Activated CD4-positive, alpha-beta memory T cell treated with anti-CD3 and anti-CD28 coated beads for 36 hours (primary cell): ENCODE results near the gene SMS. TPM values are rescaled to one million over a fixed set of nuclear protein-coding genes. Genes with fewer than 3 reads are reported as not detected.

Source experiments
- CTCF ChIA-PET: fragments of 350-600 bp; sonication (Branson Sonifier 250); formaldehyde crosslinking; loops from one replicate; lab custom pipeline; 2021; ENCODE audit warnings: antibody characterized with exemption, inconsistent platforms; lab: Charles Lee
- POLR2A ChIA-PET: fragments of 350-600 bp; sonication (Branson Sonifier 250); formaldehyde crosslinking; loops from one replicate; lab custom pipeline; 2021; ENCODE audit warnings: antibody characterized with exemption; lab: Charles Lee
- DNase-seq: peaks from one replicate; pipeline ENCODE4 v3.0.0-alpha.2; 2020
- H3K27ac Mint-ChIP-seq: one replicate; pipeline ENCODE4 v1.8.0; 2021; ENCODE audit warnings: mixed read lengths
- H3K27me3 Mint-ChIP-seq: one replicate; pipeline ENCODE4 v1.8.0; 2021; ENCODE audit warnings: mixed read lengths
- H3K36me3 Mint-ChIP-seq: one replicate; pipeline ENCODE4 v1.8.0; 2021; ENCODE audit warnings: mixed read lengths
- H3K4me1 Mint-ChIP-seq: one replicate; pipeline ENCODE4 v1.8.0; 2021; ENCODE audit warnings: low read depth, mixed read lengths
- H3K4me3 Mint-ChIP-seq: one replicate; pipeline ENCODE4 v1.8.0; 2021; ENCODE audit warnings: mild to moderate bottlenecking, mixed read lengths
- H3K9me3 Mint-ChIP-seq: one replicate; pipeline ENCODE4 v1.8.0; 2021; ENCODE audit warnings: mixed read lengths
- intact Hi-C: fragments of 100-400 bp; cut with micrococcal nuclease; formaldehyde crosslinking; loops from one replicate; pipeline ENCODE4 v1.15.1; 2023
- total RNA-seq, 2 experiments: library from RNA; stranded (reverse); gene quantifications; one replicate each; pipeline ENCODE4 v1.2.3, GENCODE V29; 2021

SMS gene
- total RNA-seq, 2 experiments from 2014 or later = 119 to 120 TPM

DNA sequence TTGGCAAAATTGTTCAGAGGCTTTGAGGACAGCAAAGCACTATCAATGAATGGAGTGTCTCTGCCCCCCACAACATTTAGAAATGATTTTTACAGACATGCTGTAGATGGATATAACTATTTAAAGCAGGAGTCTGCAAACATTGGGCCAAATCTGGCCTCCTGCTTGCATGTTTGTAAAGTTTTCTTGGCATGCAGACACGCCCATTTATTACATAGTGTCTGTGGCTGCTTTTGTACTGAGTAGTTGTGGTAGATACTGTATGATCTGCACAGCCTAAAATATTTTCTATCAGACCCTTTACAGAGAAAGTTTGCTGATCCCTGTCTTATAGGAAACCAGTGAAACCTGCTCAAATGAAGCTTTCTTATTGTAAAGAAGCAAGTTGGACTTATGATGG, 46.1 kb downstream of the SMS start:
- Mint-ChIP-seq H3K4me3 (no peak overlapping the region), H3K27ac (no peak overlapping the region), H3K4me1 (peaks cover 27% of the 10 kb centered on the region), H3K27me3 (no peaks in the 10 kb centered on the region), H3K9me3 (no peaks in the 10 kb centered on the region), H3K36me3 (peaks cover 21% of the 10 kb centered on the region)
- POLR2A ChIA-PET = no interaction called here
- CTCF ChIA-PET = interaction anchor here (1.8 kb wide), 1 partner anchor 18 kb away, joined by 5 read pairs; no protein-coding TSS in a partner anchor
- intact Hi-C loops = loop anchor here (5.0 kb wide), 2 partner anchors 41 to 96 kb away; no protein-coding TSS in a partner anchor
- no peak for DNase-seq

DNA sequence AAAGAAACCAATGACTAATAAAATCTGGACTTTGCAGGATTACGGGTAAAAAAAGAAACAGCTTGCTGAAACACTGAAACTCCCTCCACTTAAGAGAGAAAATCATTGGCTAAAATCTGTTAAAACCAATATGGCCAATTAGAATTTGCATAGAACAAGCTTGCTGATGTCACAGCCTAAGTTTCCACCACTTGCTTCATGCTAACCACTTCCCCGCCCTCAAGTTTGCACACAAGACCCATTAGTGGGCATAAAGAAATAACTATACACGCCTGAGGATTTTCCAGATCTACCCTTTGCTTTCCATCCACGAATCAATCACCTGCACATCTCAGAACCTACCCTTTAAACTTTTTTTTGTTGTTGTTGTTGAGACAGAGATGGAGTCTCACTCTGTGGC, 48.9 kb downstream of the SMS start:
- peak overlapping the region; percentile 70 for H3K27ac Mint-ChIP-seq

GRCh38 chrX:21990832-21991231, 50.3 kb downstream of the SMS start:
- Mint-ChIP-seq H3K4me3 (no peak overlapping the region), H3K27me3 (no peaks in the 10 kb centered on the region), H3K27ac (peak overlapping the region; percentile 42), H3K36me3 (peaks cover 35% of the 10 kb centered on the region), H3K4me1 (peaks cover 33% of the 10 kb centered on the region), H3K9me3 (no peaks in the 10 kb centered on the region)
- CTCF ChIA-PET = interaction anchor here (0.7 kb wide), 1 partner anchor 601 kb away, joined by 4 read pairs; no protein-coding TSS in a partner anchor
- POLR2A ChIA-PET = no interaction called here
- intact Hi-C loops = loop anchor here (2.0 kb wide), 1 partner anchor 70 kb away; no protein-coding TSS in a partner anchor
- no peak for DNase-seq

More for the DNA sequence above, 48.9 kb downstream of the SMS start:
- peaks cover 28% of the 10 kb centered on the region for H3K4me1 Mint-ChIP-seq
- peaks cover 33% of the 10 kb centered on the region for H3K36me3 Mint-ChIP-seq
- DNase-seq = peak; percentile 48
- CTCF ChIA-PET = interaction anchor here (0.6 to 0.8 kb wide), 2 partner anchors 146 to 678 kb away, joined by 3 to 9 read pairs; no protein-coding TSS in a partner anchor
- H3K9me3 Mint-ChIP-seq = no peaks in the 10 kb centered on the region
- intact Hi-C loops = loop anchor here (1.0 to 5.0 kb wide), 3 partner anchors 38 to 93 kb away; no protein-coding TSS in a partner anchor
- no peaks in the 10 kb centered on the region for H3K27me3 Mint-ChIP-seq
- H3K4me3 Mint-ChIP-seq = no peak overlapping the region
- POLR2A ChIA-PET = no interaction called here

- intact Hi-C loops = loop anchor here (2.0 kb wide), 1 partner anchor 69 kb away; no protein-coding TSS in a partner anchor
- Mint-ChIP-seq H3K27ac (peak overlapping the region; percentile 49), H3K4me3 (no peak overlapping the region), H3K36me3 (peaks cover 34% of the 10 kb centered on the region), H3K4me1 (peaks cover 39% of the 10 kb centered on the region), H3K9me3 (no peaks in the 10 kb centered on the region), H3K27me3 (no peaks in the 10 kb centered on the region)
- DNase-seq = no peak
- POLR2A ChIA-PET = no interaction called here
- CTCF ChIA-PET = no interaction called here
These were observed 51.0 kb downstream of the SMS start for GRCh38 chrX:21991504-21991903.

DNA sequence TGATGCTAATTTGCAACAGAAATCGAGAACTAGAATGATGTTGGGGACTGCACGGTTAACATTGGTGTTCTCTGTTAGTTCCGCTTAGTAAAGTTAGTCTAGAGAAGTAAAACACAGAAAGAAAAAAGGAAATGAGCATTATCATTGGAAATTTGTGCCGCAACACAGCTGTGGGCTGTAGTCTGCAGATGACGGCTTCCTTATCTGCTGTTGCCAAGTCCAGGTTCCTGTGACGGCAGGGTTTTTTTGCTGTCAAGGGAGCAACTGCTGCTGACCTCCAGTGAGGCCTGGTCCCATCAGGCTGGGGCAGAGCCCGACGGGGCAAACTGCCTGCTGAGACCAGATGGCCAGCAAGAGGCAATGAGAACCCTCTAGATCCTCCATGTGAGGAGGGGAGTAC, 52.8 kb downstream of the SMS start:
- ChIA-PET POLR2A (no interaction called here), CTCF (no interaction called here)
- peaks cover 30% of the 10 kb centered on the region for H3K36me3 Mint-ChIP-seq
- intact Hi-C loops = no loop called here
- no peak overlapping the region for H3K4me3 Mint-ChIP-seq
- DNase-seq = no peak
- peak overlapping the region; percentile 23 for H3K27ac Mint-ChIP-seq
- no peaks in the 10 kb centered on the region for H3K27me3 Mint-ChIP-seq
- no peaks in the 10 kb centered on the region for H3K9me3 Mint-ChIP-seq
- H3K4me1 Mint-ChIP-seq = peaks cover 53% of the 10 kb centered on the region

DNA sequence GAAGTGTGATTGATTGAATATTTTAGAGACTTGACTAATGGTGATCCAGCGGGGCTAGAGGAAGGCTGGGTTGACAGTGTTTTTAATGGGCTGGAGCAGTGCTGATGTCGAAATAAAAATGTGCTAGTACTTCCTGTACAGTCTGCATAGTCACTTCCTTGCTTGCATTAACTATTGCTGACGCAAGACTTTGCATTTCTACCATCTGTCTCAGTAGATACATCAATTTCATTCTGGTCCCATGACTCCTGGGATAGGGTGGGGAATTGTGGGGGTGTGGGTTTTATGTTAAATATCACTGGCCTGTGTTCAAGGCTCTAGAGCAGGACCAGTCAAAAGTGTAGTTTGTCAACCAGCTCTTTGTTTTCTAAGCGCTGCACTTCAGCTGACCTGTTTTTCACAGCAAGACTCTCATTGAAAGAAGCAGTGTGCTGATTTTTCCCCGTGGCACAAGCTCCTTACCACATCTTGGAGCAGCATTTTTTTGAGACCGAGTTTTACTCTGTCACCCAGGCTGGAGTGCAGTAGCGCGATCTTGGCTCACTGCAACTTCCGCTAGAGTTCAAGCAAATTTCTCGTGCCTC, 56.5 kb downstream of the SMS start:
- ChIA-PET POLR2A (no interaction called here), CTCF (interaction anchor here (1.5 kb wide), 1 partner anchor 11 kb away, joined by 3 read pairs; no protein-coding TSS in a partner anchor)
- Mint-ChIP-seq H3K36me3 (peaks cover 15% of the 10 kb centered on the region), H3K27ac (peak overlapping the region; percentile 49), H3K9me3 (no peaks in the 10 kb centered on the region), H3K4me1 (peaks cover 27% of the 10 kb centered on the region), H3K4me3 (no peak overlapping the region), H3K27me3 (no peaks in the 10 kb centered on the region)
- no peak for DNase-seq
- intact Hi-C loops = no loop called here

DNA sequence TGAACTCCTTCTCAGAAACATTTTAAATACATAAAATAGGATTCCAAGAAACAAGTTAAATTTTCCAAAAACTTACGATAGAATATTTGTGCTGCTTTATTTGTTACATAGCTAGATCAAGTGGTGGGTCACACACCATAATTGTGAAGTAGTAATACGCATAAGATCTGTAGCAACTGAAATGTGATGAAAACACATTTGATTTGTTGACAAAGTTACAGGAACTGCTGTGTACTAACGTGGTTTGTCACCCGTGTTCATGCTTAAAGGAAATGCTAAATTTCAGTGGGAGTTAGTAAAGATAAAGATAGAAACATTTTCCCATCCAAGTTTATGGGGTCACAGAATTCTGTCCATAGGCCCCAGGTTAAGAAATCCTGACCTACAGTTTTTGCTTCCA, 57.5 kb downstream of the SMS start:
- Mint-ChIP-seq H3K4me1 (peaks cover 27% of the 10 kb centered on the region), H3K36me3 (peaks cover 14% of the 10 kb centered on the region), H3K9me3 (no peaks in the 10 kb centered on the region), H3K27me3 (no peaks in the 10 kb centered on the region), H3K27ac (no peak overlapping the region), H3K4me3 (no peak overlapping the region)
- CTCF ChIA-PET = interaction anchor here (1.5 kb wide), 1 partner anchor 13 kb away, joined by 3 read pairs; no protein-coding TSS in a partner anchor
- intact Hi-C loops = no loop called here
- DNase-seq = no peak
- POLR2A ChIA-PET = no interaction called here

DNA sequence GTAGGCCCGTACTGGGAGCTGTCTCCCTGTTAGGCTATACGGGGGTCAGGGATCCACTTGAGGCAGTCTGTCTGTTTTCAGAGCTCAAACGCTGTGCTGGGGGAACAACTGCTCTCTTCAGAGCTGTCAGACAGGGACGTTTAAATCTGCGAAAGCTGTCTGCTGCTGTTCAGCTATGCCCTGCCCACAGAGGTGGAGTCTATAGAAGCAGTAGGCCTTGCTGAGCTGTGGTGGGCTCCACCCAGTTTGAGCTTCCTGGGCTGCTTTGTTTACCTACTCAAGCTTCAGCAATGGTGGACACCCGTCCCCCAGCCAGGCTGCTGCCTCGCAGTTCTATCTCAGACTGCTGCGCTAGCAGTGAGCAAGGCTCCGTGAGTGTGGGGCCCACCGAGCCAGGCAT, 64.4 kb downstream of the SMS start:
- ChIA-PET CTCF (interaction anchor here (2.1 kb wide), 1 partner anchor 19 kb away, joined by 5 read pairs; no protein-coding TSS in a partner anchor), POLR2A (no interaction called here)
- no peaks in the 10 kb centered on the region for H3K4me1 Mint-ChIP-seq
- no peak for DNase-seq
- no peaks in the 10 kb centered on the region for H3K9me3 Mint-ChIP-seq
- no peak overlapping the region for H3K27ac Mint-ChIP-seq
- no peak overlapping the region for H3K4me3 Mint-ChIP-seq
- no peaks in the 10 kb centered on the region for H3K27me3 Mint-ChIP-seq
- intact Hi-C loops = no loop called here
- peaks cover 19% of the 10 kb centered on the region for H3K36me3 Mint-ChIP-seq

GRCh38 chrX:22012051-22012450, 71.5 kb downstream of the SMS start:
- CTCF ChIA-PET = no interaction called here
- H3K4me1 Mint-ChIP-seq = no peaks in the 10 kb centered on the region
- no peak overlapping the region for H3K27ac Mint-ChIP-seq
- intact Hi-C loops = no loop called here
- DNase-seq = no peak
- peaks cover 3% of the 10 kb centered on the region for H3K36me3 Mint-ChIP-seq
- no peaks in the 10 kb centered on the region for H3K27me3 Mint-ChIP-seq
- H3K4me3 Mint-ChIP-seq = no peak overlapping the region
- no peaks in the 10 kb centered on the region for H3K9me3 Mint-ChIP-seq
- POLR2A ChIA-PET = no interaction called here

- Mint-ChIP-seq H3K4me1 (no peaks in the 10 kb centered on the region), H3K27me3 (no peaks in the 10 kb centered on the region), H3K27ac (no peak overlapping the region), H3K9me3 (no peaks in the 10 kb centered on the region), H3K4me3 (no peak overlapping the region), H3K36me3 (peaks cover 3% of the 10 kb centered on the region)
- ChIA-PET POLR2A (no interaction called here), CTCF (no interaction called here)
- DNase-seq = no peak
- intact Hi-C loops = no loop called here
These were observed 72.4 kb downstream of the SMS start for GRCh38 chrX:22012931-22013330.

- POLR2A ChIA-PET = no interaction called here
- intact Hi-C loops = no loop called here
- Mint-ChIP-seq H3K27me3 (no peaks in the 10 kb centered on the region), H3K27ac (no peak overlapping the region), H3K4me3 (no peak overlapping the region), H3K9me3 (no peaks in the 10 kb centered on the region), H3K36me3 (no peaks in the 10 kb centered on the region), H3K4me1 (no peaks in the 10 kb centered on the region)
- CTCF ChIA-PET = no interaction called here
- no peak for DNase-seq
These were observed 74.7 kb downstream of the SMS start for GRCh38 chrX:22015139-22015750.

DNA sequence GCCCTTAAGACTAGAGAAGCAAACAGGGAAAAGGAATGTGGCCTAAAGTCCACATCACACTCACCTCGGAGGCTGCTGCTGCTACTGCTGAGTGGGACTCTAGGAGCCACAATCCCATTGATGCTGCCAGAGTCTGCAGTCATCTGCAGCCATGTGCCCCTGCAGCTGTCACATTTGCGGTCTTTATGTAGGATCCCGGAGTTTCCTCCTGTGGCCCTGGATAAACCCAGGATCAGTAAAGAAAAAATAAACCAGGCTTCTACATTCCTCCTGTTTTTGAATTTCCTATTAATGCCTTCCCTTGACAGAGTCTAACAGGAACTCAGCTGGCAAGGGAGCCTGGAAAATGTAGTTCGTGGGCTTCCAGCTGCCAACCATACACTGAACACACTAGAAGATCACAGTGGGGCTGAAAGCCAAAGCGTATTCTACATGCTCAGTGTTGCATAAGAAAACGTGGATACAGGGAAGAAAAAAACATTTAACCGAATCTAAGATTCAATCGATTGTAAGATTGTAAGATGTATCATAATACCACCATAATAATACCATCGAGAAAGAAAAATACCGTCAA, 81.3 kb downstream of the SMS start:
- no peak overlapping the region for H3K4me3 Mint-ChIP-seq
- no peak for DNase-seq
- H3K4me1 Mint-ChIP-seq = no peaks in the 10 kb centered on the region
- H3K36me3 Mint-ChIP-seq = no peaks in the 10 kb centered on the region
- POLR2A ChIA-PET = no interaction called here
- no peak overlapping the region for H3K27ac Mint-ChIP-seq
- CTCF ChIA-PET = interaction anchor here (0.7 kb wide), 1 partner anchor 291 kb away, joined by 3 read pairs; no protein-coding TSS in a partner anchor
- H3K27me3 Mint-ChIP-seq = no peaks in the 10 kb centered on the region
- no peaks in the 10 kb centered on the region for H3K9me3 Mint-ChIP-seq
- intact Hi-C loops = no loop called here
